HG03571 (cell line): ENCODE data around the gene GATA3.
"Not testable (repeated sequence)": the region's sequence is repeated elsewhere in the genome, so short reads cannot be mapped to it uniquely, and the experiment has no call there.

ENCODE experiments used
- ATAC-seq: cut with Tn5 transposase; IDR thresholded peaks from one replicate; pipeline ENCODE4 v1.9.1; 2021; ENCODE audit not compliant: unreplicated experiment

The GATA3 gene

DNA sequence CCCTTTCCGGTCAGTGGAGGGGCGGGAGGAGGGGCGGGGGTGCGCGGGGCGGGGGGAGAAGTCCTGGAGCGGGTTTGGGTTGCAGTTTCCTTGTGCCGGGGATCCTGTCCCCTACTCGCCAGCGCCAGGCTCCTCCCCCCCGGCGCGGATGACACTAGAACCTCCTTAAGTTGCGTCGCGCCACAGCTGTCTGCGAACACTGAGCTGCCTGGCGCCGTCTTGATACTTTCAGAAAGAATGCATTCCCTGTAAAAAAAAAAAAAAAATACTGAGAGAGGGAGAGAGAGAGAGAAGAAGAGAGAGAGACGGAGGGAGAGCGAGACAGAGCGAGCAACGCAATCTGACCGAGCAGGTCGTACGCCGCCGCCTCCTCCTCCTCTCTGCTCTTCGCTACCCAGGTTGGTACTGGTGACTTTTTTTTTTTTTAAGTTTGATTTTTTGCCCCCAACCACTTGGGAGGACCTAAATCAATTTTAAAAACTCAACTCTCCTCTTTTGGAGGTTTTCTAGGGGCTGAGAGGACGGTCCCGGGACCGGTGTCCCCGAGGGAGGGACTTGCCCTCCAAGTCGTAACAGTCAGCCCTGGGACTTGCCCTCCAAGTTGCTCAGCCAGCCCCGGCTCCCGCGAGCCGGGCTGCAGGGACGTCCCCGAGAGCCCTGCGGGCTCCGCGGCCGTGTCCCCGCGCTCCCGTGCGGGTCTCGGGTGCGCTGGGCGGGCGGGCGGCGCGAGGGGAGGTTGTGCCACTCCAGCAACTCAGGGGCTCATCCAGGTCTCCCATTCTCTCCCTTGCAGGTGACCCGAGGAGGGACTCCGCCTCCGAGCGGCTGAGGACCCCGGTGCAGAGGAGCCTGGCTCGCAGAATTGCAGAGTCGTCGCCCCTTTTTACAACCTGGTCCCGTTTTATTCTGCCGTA is at the start of gene GATA3:
GATA3 (plus strand) TSS at position 195 of the 914 bp plus-strand sequence. CDS start 968 bp downstream, outside the sequence.
- ATAC-seq: no peak

DNA sequence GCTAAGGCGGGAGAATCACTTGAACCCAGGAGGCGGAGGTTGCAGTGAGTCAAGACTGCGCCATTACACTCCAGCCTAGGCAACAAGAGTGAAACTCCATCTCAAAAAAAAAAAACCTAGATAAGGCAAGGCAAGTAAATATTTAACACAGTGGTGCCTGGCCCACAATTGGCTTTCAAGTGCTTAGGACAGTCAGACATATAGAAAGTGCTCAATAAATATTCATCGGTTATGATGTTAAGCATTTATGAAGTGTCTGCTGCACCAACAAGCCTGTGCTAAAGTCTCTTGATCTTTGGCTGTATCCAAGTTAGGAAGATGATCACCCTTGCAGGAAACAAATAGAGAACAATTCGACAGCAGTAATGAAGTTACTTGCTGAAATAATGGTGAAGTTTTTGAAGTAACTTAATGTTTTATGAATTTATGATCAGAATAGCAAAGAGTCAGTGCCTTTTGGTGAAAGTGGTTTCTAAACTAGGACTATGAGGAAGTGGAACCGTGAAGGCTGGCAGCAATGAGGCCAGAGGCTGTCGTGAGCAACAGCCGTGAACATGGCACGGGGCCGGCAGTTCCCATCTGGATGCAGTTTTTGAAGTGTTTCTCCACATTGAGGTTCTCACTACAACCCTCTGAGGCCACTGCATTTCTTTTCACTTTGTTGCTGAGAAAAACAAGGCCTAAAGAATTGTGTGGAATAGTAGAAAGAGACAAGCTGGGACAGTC is 48.1 kb upstream of the GATA3 start:
- no peak for ATAC-seq

DNA sequence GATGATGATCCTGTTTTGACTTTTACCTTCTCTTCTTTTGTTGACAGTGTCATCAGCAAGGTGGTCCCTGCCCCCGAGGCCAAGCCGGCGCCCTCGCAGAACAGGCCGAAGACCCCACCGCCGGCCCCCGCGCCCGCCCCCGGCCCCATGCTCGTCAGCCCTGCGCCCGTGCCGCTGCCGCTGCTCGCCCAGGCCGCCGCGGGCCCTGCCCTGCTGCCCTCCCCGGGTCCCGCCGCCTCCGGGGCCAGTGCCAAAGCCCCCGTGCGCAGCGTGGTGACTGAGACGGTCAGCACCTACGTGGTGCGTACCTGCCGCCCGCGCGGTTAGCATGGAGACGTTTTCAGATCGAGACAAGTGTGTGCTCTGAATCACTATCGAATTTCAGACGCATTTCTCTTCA is 45.5 kb upstream of the GATA3 start:
- ATAC-seq: no peak

DNA sequence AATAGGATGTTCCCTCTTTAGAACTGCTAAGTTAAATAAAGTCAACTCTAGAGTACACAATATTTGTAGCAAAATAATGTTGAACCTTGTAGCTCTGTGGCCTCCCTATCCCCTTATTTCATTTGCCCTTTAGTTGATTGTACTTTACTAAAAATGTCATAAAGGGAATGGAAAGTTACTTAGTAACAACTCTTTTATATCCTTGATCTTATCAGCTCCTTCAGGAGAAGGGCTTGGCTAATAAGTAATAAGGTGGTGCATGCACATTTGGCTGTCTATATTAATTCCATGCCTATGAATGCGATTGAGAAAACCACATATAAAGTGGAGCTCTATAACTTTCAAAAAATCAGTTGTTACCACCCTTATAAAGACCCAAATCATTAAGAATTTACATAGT is 41.5 kb upstream of the GATA3 start:
- no peak for ATAC-seq

DNA sequence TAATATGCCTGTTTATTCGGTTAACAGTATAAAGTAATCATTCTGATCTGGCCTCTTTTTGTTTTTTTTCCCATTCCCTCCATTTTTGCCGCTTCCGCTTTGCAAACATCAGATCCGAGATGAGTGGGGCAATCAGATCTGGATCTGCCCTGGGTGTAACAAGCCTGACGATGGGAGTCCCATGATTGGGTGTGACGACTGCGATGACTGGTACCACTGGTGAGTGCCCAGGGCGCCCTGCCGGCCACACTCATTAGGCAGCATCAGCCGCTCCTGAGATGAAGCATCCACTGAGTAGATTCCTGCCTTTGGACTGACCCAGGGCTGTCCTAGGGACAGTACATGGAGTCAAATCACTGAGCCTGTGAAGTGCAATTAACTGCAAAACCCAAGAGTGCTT is 40.9 kb upstream of the GATA3 start:
- ATAC-seq: no peak

DNA sequence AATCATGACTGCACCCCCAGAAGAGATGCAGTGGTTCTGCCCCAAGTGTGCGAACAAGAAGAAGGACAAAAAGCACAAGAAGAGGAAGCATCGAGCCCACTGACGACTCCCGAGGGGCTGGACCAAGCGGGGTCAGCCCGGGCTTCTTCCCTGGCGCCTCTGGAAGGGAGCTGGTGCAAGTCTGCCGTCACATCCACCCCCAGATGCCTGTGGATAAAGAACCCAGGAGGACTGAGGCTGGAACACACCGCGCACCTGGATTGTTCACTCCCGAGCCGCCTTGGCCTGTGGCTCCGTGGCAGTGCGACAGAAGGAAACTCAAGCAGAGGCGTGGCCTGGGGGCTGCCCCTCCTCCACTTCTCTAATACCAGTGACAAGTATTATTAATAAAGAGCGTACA is 39.8 kb upstream of the GATA3 start:
- ATAC-seq: no peak

DNA sequence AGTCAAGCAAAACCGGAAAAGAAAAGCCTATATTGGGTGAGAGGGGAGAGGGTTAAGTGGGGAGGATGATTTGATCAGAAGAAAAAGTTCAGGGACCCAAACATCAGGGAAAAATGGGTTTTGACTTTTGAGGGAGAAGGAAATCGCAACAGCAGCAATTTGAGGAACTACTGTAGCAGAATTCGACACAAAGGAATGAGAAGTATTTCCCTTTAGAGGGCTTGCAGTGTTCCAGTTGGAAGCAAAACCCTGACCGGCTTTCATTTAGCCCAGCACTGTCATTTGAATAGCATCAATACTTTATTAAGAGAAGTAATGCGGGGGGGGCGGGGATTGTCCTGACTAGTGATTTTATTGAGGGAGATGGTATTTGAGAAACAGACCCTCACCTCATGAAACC is 37.2 kb upstream of the GATA3 start:
- no peak for ATAC-seq

DNA sequence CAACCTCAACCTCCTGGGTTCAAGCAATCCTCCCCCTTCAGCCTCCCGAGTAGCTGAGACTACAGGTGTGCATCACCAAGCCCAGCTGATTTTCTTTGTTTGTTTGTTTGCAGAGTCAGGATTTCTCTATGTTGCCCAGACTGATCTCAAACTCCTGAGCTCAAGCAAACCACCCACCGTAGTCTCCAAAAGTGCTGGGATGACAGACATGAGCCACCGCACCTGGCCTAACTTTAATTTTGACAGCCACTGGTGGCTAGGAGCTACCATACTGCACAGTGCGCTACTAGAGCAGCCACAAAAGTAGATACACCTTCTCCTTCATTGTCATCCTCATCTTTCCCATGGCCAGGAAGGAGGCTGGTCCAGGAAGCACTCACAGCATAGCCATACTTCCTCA is 31.2 kb upstream of the GATA3 start:
- ATAC-seq: no peak

DNA sequence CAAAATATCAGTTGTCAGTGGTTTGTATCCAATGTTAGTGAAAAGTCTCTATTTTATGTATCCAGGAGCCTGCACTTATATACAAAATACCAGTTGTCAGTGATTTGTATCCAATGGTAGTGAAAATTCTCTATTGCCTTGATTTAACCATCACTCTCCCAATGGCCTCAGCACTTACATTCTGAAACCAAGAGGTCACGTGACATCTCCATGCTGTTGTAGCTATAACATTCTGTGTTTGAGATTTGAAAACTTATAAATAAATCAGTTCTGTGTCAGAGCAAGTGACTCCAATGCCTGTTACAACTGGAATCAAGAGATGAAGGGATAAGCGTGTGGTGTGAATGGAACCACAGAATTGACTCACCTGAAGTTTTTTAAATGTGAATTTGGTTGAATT is 30.6 kb upstream of the GATA3 start:
- no peak for ATAC-seq

DNA sequence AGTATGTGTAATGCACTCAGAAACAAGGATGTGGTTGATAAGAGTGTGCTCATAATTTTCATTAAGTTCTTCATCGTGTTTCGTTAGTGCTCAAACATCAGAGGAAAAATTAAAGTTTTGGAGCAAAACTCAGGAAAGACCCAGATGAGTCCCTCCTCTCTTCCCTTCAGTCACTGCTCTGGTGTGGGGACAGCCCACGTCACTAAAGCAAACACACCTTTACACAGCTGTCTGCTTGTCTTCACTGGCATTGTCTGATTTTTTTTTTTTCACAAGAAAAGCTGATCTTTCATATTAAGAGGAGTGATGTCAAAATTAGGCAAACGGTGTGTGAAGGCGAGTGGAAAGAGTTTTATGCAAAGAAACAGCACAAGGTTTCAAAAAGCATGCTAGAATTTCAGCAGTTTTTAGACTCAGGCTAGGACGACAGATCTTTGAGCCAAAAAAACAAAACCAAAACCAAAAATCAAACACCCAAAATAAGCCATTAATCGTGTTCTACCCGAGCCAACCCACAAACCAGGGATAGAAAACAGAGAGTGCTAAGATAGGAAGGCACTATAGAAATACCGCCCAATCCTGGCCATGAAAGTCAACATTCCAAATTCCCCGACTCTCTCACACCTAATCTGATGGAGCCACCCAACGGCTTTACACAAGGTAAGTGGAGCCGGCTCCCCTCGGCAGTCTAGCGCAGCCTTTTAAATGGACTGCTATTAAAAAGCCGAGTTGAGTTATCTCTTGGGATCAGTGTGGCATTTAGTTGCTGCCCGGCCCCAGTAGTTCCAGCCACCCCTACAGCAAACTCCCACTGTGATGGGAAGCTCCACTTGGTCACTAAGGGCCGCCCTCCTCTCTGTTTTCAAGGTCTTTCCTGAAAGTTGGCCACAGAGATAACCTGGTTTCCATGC is 27.9 kb upstream of the GATA3 start:
- ATAC-seq: no peak

DNA sequence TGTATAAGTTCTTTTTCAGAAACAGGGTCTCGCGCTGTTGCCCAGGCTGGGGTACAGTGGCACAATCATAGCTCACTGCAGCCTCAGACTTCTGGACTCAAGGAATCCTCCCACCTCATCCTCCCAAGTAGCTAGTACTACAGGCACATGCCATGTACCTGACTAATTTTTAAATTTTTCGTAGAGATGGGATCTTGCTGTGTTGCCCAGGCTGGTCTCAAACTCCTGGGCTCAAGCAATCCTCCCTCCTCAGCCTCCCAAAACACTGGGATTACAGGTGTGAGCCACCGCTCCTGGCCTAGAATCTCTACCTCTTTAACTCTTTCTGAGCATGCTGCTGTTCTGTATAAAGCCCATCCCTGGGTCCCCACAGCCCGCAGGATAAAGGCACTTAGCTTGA is 23.3 kb upstream of the GATA3 start:
- not testable (repeated sequence) for ATAC-seq

DNA sequence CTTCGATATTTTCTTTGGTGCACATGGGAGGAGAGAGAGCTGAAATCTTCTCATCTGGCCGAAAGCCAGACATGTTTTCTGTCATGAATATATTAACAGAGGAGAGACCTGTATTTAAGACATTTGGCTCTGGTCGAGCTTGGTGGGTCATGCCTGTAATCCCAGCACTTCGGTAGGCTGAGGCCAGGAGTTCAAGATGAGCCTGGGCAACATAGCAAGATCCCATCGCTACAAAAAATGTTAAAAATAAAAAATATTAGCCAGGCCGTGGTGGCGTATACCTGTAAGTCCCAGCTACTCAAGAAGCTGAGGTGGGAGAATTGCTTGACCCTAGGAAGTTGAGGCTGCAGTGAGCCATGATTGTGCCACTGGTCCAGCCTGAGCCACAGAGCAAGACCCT is 21.9 kb upstream of the GATA3 start:
- no peak for ATAC-seq

DNA sequence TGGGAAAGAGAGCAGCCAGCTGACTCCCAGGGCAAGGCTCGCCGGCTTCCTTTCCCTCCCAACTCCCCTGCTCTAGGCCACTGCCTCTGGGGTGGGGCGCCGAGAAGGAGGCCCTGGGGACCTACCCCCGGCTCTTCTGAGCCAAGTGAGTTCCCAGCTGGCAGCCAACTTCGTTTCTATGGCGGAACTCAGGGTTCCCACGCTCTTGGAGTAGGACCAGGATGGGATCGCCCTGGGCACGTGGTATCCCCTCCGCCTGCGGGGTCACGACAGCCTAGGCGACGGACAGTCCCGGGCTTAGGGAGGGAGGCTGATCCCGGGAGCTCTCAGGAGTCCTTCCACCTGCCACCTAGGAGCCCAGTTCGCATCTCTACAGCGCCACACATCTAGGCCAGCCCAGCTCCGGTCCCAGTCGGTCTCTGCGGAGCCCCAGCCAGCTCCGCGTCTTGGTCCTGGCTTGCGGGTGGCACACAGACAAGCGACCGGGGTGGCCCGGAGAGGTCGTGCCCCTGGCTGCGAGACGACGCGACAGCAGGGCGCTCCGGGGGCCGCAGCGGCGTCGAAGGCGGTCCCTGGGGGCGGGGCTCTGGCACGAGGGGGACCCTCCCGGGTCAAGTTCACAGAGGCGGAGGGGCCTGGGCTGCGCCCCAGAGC is 20.5 kb upstream of the GATA3 start:
- no peak for ATAC-seq

DNA sequence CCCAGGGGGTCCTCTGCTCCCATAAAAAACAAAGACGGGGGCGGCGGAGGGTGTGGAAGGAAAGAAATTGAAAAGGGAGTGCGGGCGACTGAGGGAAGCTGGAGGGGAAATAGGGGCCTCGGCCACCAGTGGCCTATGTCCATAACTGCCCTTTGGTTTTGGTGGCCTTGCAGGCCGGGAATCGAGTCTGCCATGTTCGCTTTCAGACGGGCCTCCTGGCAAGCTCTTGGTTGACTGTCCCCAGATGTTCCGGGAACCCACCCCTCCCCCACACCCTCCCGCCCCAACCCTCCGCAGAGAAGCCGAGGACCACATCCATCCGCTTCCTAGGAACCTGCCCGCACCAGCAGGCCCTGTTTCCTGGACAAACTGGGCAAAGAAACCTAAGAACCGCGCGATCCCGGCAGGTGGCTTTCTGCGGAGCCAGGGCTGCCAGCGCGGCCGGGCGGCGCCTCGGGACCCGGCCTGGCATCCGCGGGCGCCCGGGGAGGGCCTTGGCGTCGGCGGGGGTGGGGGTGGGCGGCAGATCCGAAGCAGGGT is 20.0 kb upstream of the GATA3 start:
- no peak for ATAC-seq

DNA sequence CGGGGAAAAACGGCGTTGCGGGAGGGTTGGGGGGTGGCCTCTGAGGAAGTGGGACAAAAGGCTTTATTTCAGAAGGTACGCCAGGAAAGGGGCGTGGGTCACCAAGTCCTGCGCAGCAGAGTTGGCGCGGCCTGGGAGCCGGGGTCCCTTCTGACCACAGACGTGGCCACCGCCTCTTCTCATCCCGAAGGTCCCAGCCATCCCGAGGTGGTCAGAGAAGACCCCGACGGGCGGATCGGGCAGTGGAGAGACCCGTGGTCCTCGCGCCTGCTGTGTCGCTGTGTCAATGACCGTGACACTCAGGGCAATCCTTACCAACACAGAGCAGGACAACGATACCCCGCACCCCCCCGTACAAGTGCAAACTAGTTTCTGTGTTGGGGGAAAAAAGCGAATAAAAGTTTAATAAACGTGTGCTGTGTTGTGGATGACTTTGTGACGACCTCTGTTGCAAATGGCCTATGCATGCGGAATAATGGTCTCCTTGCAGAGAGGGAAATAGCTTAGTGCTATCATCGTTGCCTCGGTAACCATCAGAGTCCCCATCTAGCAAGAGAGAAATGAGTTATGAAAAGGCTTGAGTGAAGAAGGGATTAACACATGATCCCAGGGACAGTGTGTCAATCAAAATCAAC is 19.4 kb upstream of the GATA3 start:
- ATAC-seq: no peak

DNA sequence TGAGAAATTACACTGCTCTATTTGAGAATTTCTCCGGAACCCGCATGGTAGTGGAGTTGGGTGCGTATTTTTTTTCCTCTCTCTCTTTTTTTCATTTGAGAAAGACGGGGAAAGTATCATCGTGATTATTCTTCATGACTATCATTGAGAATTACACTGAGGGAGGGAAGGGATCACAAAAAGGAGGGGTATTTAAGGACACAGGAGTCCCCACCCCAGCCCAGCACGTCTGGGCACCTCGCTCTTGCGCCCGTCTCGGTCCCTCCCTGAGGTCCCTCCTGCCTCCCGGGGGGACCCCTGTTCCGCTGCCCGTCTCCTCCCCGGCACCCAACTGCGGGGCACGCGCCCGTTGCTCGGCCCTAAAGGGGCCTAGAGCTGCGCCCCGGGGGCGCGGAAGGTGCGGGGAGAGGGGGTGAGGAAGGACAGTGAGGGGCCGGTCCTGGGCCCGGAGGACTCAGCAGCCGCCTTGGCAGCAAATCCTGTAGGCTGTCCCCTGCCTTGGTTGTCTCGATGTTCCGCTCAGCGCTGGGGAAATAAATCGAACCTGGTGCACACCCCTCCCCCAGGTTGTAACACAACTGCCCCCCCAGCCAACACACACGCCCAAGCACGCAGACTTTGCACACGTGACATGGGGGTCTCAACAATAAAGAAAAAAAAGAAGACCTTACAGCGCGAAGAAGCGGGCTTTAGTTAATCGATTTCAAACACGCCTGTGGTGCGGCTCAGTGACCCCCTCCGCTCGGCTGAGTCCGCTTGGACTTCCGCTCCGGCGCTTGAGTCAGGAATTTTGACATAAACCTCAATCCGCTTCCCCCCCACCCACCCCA is 18.6 kb upstream of the GATA3 start:
- no peak for ATAC-seq

DNA sequence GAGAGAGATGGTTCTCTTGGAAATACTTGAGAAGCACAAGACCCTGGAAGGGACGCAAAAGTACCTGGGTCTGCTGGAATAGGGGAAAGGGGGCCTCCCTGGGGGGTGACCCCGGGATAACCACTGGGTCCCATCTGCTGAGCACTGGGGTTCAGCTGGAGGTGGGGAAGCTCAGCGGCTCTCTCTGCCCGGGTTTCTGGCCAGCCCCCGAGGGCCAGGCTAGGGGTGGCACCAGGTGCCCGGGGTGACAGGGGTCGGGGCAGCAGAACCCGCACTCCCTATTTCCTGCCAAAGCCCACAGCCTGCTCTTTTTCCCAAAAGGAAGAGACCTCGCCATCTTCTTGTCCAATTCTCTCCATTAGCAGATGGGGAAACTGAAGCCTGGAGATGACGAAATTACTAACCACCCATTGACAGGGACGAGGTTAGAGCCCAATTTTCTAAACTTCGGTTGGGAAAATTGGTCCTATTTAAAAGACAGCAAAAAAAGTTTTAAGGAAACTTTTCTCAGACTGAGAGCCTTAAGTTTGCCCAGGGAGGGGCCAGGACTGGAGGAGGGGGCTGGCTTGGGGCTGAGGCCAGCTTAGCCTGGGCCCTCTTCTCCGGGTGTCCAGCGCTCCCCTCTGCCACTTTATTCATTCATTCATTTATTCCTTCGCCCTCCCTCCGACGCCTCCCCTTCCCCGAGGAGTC is 17.8 kb upstream of the GATA3 start:
- no peak for ATAC-seq

DNA sequence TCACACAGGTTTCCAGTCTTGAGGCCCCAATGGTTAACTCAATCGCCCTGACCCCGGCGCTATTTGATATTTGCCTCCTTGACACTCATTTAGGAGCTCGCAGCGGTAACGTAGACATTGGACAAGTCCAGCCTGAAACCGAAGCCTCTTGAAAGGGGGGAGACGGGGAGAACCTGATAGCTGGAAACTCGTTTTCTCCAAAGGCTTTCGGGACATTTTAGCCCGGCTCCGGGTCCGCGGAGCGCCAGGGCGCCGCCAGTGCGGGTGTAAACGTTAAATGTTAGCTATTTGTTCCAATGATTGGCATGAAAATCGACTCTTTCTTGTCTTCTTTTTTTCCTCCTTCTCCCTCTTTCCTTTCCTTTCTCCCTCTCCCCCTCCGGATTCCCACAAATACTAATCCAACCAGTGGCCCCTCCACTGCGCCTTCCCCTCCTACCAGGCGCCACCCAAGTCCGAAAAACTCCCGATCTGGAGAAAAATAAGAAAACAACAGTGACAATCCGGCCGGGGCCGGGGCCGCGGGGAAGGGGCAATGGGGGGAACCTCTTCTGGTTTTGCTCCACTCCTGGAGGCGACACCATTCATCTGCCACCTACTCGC is 17.2 kb upstream of the GATA3 start:
- no peak for ATAC-seq
